DND-41 (cell line): Measurements from ENCODE around the gene TGFBR2.

Experiments used
- ATAC-seq: fragments of 200-7000 bp; cut with Tn5 transposase; 3 replicates; pipeline ENCODE4 v1.9.1; 2021; ENCODE audit warnings: low read depth; ENCODE audit not compliant: insufficient read depth
- DNase-seq: peaks from one replicate; pipeline ENCODE4 v3.0.0-alpha.2; 2020
- H2AFZ ChIP-seq: 2 replicates; pipeline ENCODE4 v1.6.0; 2012; ENCODE audit warnings: low read depth, low read length
- H3K27ac ChIP-seq: 2 replicates; pipeline ENCODE4 v1.5.1; 2012; ENCODE audit warnings: low read length, inconsistent platforms
- H3K27me3 ChIP-seq: fragments of 200-600 bp; sonication (generic); 2 replicates; pipeline ENCODE4 v1.6.0; 2012; ENCODE audit warnings: low read length, mild to moderate bottlenecking, inconsistent platforms; ENCODE audit not compliant: insufficient read depth, poor library complexity
- H3K36me3 ChIP-seq: 2 replicates; pipeline ENCODE4 v1.5.1; 2012; ENCODE audit warnings: low read length, inconsistent platforms; ENCODE audit not compliant: insufficient read depth
- H3K4me1 ChIP-seq: 2 replicates; pipeline ENCODE4 v1.5.1; 2012; ENCODE audit warnings: mild to moderate bottlenecking, low read length; ENCODE audit not compliant: insufficient read depth
- H3K4me2 ChIP-seq: 2 replicates; pipeline ENCODE4 v1.6.0; 2012; ENCODE audit warnings: mild to moderate bottlenecking, moderate library complexity, low read length, inconsistent platforms; ENCODE audit not compliant: insufficient read depth
- H3K4me3 ChIP-seq, 2 experiments: fragments of 200-600 bp in 1 of 2; shearing (Covaris generic) in 1 of 2; 2 replicates each; pipeline ENCODE4 v1.5.1; 2012 to 2016; ENCODE audit warnings: inconsistent platforms in 2 of 2, low read length in 2 of 2, mild to moderate bottlenecking in 2 of 2, low read depth in 1 of 2, moderate library complexity in 1 of 2
- H3K79me2 ChIP-seq: 2 replicates; pipeline ENCODE4 v1.6.0; 2012; ENCODE audit warnings: low read length, inconsistent platforms; ENCODE audit not compliant: insufficient read depth
- H3K9ac ChIP-seq: 2 replicates; pipeline ENCODE4 v1.6.0; 2012; ENCODE audit warnings: low read depth, mild to moderate bottlenecking, inconsistent platforms, low read length, moderate library complexity
- H3K9me3 ChIP-seq: 2 replicates; pipeline ENCODE4 v1.5.1; 2012; ENCODE audit warnings: low read length, moderate library complexity, mild to moderate bottlenecking, inconsistent platforms; ENCODE audit not compliant: insufficient read depth, severe bottlenecking
- H4K20me1 ChIP-seq: 2 replicates; pipeline ENCODE4 v1.6.0; 2012; ENCODE audit warnings: low read length; ENCODE audit not compliant: insufficient read depth
- CTCF ChIP-seq: IDR thresholded peaks from 2 replicates; pipeline ENCODE4 v1.5.1; 2012; ENCODE audit warnings: borderline replicate concordance, low read length, moderate library complexity, mild to moderate bottlenecking; ENCODE audit not compliant: poor library complexity, severe bottlenecking; ENCODE audit errors: extremely low read depth
- EZH2 ChIP-seq: IDR thresholded peaks from 3 replicates; pipeline ENCODE4 v1.6.1; 2012; ENCODE audit warnings: borderline replicate concordance, low read depth, mild to moderate bottlenecking, moderate library complexity, low read length, inconsistent platforms; ENCODE audit not compliant: severe bottlenecking

The TGFBR2 gene

DNA sequence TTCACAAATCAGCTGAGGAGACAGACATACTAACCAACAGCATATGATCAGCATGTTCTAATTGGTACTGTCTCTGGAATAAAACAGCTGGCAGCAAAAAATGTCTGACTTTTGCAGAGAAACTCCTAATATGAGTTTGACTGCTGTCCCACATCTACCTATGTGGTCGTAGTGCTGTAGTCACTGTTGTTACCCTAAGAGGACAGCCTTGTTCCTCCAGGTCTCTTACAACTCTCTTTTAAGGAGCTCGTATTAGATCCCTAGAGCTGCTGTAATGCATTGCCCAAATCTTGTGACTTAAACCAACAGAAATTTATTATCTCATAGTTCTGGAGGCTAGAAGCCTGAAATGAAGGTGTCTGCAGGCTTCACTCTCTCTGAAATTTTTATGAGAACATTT, 92.1 kb downstream of the TGFBR2 start:
- Histone ChIP-seq H3K27ac (no peak overlapping the region), H3K4me3 (no peak overlapping the region), H3K27me3 (no peaks in the 10 kb centered on the region), H3K36me3 (peaks cover 24% of the 10 kb centered on the region), H3K9ac (no peak overlapping the region), H3K9me3 (peaks cover 5% of the 10 kb centered on the region), H3K79me2 (no peaks in the 10 kb centered on the region), H3K4me2 (no peak overlapping the region), H2AFZ (no peak overlapping the region), H4K20me1 (no peaks in the 10 kb centered on the region), H3K4me1 (no peaks in the 10 kb centered on the region)
- TF ChIP-seq CTCF (no peak), EZH2 (no peak)
- ATAC-seq (no peak), DNase-seq (no peak)

DNA sequence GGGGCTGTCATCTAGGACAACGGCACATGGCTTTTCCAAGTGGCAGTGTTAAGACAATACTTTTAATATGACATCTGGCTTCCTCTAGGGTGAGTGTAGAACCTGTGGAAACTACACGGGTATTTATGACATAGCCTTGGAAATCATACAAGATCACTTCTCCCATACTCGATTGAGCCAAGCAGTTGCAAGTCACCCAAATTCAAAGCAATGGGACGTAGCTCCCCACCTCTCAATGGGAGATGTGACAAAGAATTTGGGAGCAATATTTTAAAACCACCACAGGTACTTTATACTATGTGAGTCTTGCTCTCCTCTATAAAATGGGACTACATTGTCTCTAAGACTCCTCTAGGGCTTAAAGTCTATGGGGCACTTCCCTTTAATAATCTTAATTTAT, 93.5 kb downstream of the TGFBR2 start:
- H3K27me3 ChIP-seq: no peaks in the 10 kb centered on the region
- no peak for ATAC-seq
- H3K4me3 ChIP-seq: no peak overlapping the region
- H3K9ac ChIP-seq: no peak overlapping the region
- H3K4me2 ChIP-seq: no peak overlapping the region
- no peak overlapping the region for H3K27ac ChIP-seq
- no peak overlapping the region for H2AFZ ChIP-seq
- H3K9me3 ChIP-seq: peaks cover 5% of the 10 kb centered on the region
- no peaks in the 10 kb centered on the region for H4K20me1 ChIP-seq
- no peaks in the 10 kb centered on the region for H3K4me1 ChIP-seq
- DNase-seq: no peak
- peaks cover 10% of the 10 kb centered on the region for H3K36me3 ChIP-seq
- no peaks in the 10 kb centered on the region for H3K79me2 ChIP-seq
- TF ChIP-seq EZH2 (no peak), CTCF (no peak)

- no peaks in the 10 kb centered on the region for H3K79me2 ChIP-seq
- ATAC-seq (no peak), DNase-seq (no peak)
- H3K27ac ChIP-seq: no peak overlapping the region
- H3K4me3 ChIP-seq: no peak overlapping the region
- H3K4me1 ChIP-seq: no peaks in the 10 kb centered on the region
- 0 out of 2 replicates have a peak, but pooled peaks cover 3% of the 10 kb centered on the region for H3K36me3 ChIP-seq
- no peak overlapping the region for H2AFZ ChIP-seq
- peaks cover 5% of the 10 kb centered on the region for H3K9me3 ChIP-seq
- H3K4me2 ChIP-seq: no peak overlapping the region
- TF ChIP-seq CTCF (no peak), EZH2 (no peak)
- no peaks in the 10 kb centered on the region for H3K27me3 ChIP-seq
- no peak overlapping the region for H3K9ac ChIP-seq
- H4K20me1 ChIP-seq: no peaks in the 10 kb centered on the region
Measured at GRCh38 chr3:30700702-30701321, 94.4 kb downstream of the TGFBR2 start.
